NB4 (cell line): ENCODE measurements around the gene MED20.

ENCODE experiments used
- DNase-seq: peaks from one replicate; pipeline ENCODE4 v3.0.0; 2010; ENCODE audit warnings: low read depth
- H3K4me3 ChIP-seq: one replicate; pipeline ENCODE4 v1.5.1; 2011; ENCODE audit warnings: mild to moderate bottlenecking, low read depth, low read length, moderate library complexity
- CTCF ChIP-seq: IDR thresholded peaks from one replicate; pipeline ENCODE4 v1.5.1; 2012; ENCODE audit warnings: low read depth, low read length
- MAX ChIP-seq: IDR thresholded peaks from 2 replicates; pipeline ENCODE4 v1.6.1; 2011; ENCODE audit warnings: low read depth, low read length
- MYC ChIP-seq: IDR thresholded peaks from 2 replicates; pipeline ENCODE4 v1.6.1; 2011; ENCODE audit warnings: low read depth, low read length
- POLR2A ChIP-seq: IDR thresholded peaks from 2 replicates; pipeline ENCODE4 v1.6.1; 2011; ENCODE audit warnings: mild to moderate bottlenecking; ENCODE audit not compliant: insufficient read length; ENCODE audit errors: extremely low read depth

The MED20 gene

GRCh38 chr6:41909727-41910126, 11.2 kb downstream of the MED20 start:
- DNase-seq = no peak
- TF ChIP-seq CTCF (no peak), MYC (no peak), POLR2A (no peak), MAX (no peak)

GRCh38 chr6:41901882-41902519, 18.9 kb downstream of the MED20 start:
- TF ChIP-seq POLR2A = no peak
- no peak for TF ChIP-seq MAX
- peak; percentile 71 for TF ChIP-seq CTCF
- TF ChIP-seq MYC = no peak
- DNase-seq = peak; percentile 69
- H3K4me3 ChIP-seq = no peak overlapping the region

More at GRCh38 chr6:41909727-41910126, 11.2 kb downstream of the MED20 start:
- H3K4me3 ChIP-seq = no peak overlapping the region

- TF ChIP-seq CTCF (no peak), POLR2A (no peak), MAX (no peak), MYC (no peak)
- H3K4me3 ChIP-seq = no peak overlapping the region
- no peak for DNase-seq
These were observed 20.1 kb downstream of the MED20 start for GRCh38 chr6:41900861-41901260.

GRCh38 chr6:41896281-41896680, 24.7 kb downstream of the MED20 start:
- no peak for DNase-seq
- TF ChIP-seq CTCF (no peak), MAX (no peak), MYC (no peak), POLR2A (no peak)
- peak overlapping the region; percentile 77 for H3K4me3 ChIP-seq

- H3K4me3 ChIP-seq = peak within 1 kb of the TSS; percentile 91
- peak; percentile 95 for DNase-seq
- peak; percentile 98 for TF ChIP-seq MYC
- peak; percentile 100 for TF ChIP-seq MAX
- no peak for TF ChIP-seq POLR2A
These were observed 25.4 kb downstream of the MED20 start, which contains the start of gene USP49 for GRCh38 chr6:41895300-41896233. TSS of gene USP49 (minus strand) at chr6:41895375. CDS start at chr6:41806983, 88,392 bp downstream.
